Prostate gland (tissue), 2 donors: Measurements from ENCODE around the gene KLHL26.

ENCODE experiments used
- CTCF ChIP-seq, 4 experiments: fragments of 200-600 bp in 2 of 4; fragments of 450-650 bp in 2 of 4; sonication (generic) in 2 of 4; IDR thresholded peaks; 1 replicate in 3 of 4; 2 replicates in 1 of 4; pipeline ENCODE4 v1.5.1; 2016 to 2019; ENCODE audit warnings: antibody characterized with exemption in 4 of 4, mild to moderate bottlenecking in 2 of 4, moderate library complexity in 2 of 4
- POLR2A ChIP-seq: fragments of 450-650 bp; IDR thresholded peaks from one replicate; pipeline ENCODE4 v1.6.1; 2016; ENCODE audit warnings: antibody characterized with exemption, mild to moderate bottlenecking

DNA sequence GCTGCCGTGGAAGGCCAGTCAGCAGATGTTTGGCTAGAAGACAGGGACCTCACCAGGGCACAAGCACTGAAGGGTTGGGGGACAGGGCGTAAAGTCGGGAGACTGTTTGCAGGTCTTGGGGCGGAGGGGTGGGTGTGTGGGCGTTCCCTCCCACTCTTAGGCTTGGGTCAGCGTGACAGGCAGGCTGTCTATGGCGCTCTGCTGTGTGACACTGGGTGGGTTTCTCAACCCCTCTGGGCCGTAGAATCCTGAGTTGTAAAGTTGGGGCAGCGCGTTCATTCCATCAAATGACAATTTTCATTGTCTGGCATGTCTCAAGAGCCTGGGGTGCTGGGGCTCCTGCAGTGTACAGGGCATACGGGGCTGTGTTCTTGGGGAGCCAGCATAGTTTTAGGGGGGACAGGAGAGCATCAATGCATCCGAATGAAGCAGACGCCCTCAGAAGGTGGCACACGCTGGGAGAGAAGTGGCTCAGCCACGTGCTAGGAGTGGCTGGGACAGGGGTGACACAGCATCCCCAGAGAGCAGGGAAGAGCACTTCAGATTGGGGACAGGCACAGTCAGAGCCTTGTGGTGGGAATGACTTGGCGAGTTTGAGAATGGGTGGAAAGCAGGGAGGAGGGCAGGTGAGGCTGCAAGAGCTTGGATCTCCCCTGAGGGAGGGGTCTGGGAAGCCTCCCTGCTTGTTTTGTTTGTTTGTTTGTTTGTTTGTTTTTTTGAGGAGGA lies 51.1 kb downstream of the KLHL26 start:
- no peak for TF ChIP-seq POLR2A
- TF ChIP-seq CTCF (IDR thresholded peaks at IDR 0.05) = no peak
